K562 (cell line): ENCODE measurements around the gene MEIOB. TPM values are rescaled to one million over a fixed set of nuclear protein-coding genes. Genes with fewer than 3 reads are reported as not detected.

Source experiments
- ASH1L ChIP-seq: fragments of 450-650 bp; IDR thresholded peaks from 2 replicates; pipeline ENCODE4 v1.6.1; 2018; ENCODE audit warnings: borderline replicate concordance, mild to moderate bottlenecking, low read depth; ENCODE audit not compliant: partially characterized antibody
- EP400 ChIP-seq: fragments of 450-650 bp; IDR thresholded peaks from 2 replicates; pipeline ENCODE4 v1.6.1; 2017; ENCODE audit warnings: antibody characterized with exemption, mild to moderate bottlenecking, moderate library complexity
- HEY1 ChIP-seq: fragments of 250-450 bp; sonication (Bioruptor Pico); IDR thresholded peaks from 2 replicates; pipeline ENCODE4 v1.5.0; 2020; ENCODE audit warnings: mild to moderate bottlenecking, moderate library complexity, borderline replicate concordance
- HNRNPH1 ChIP-seq: fragments of 200-400 bp; formaldehyde crosslinking; optimal IDR thresholded peaks from 2 replicates; pipeline ENCODE3; 2017; ENCODE audit warnings: low read depth, mild to moderate bottlenecking, low read length, moderate library complexity
- MXD1 ChIP-seq: fragments of 250-450 bp; sonication (Bioruptor Pico); IDR thresholded peaks from 2 replicates; pipeline ENCODE4 v1.8.0; 2021; ENCODE audit warnings: borderline replicate concordance, mild to moderate bottlenecking, moderate library complexity; ENCODE audit not compliant: poor library complexity, severe bottlenecking
- PHB ChIP-seq: fragments of 250-450 bp; sonication (Bioruptor Pico); IDR thresholded peaks from 2 replicates; pipeline ENCODE4 v1.5.0; 2021
- PTTG1 ChIP-seq: fragments of 450-650 bp; IDR thresholded peaks from 2 replicates; pipeline ENCODE4 v1.6.1; 2016; ENCODE audit warnings: low read depth, mild to moderate bottlenecking, missing genetic modification characterization, missing compliant biosample characterization
- RAD51 ChIP-seq: fragments of 450-650 bp; IDR thresholded peaks from 2 replicates; pipeline ENCODE4 v1.7.1; 2016; ENCODE audit warnings: low read depth, mild to moderate bottlenecking, borderline replicate concordance
- RBM14 ChIP-seq: fragments of 200-400 bp; formaldehyde crosslinking; IDR thresholded peaks from 2 replicates; pipeline ENCODE4 v1.6.1; 2018; ENCODE audit warnings: low read depth, mild to moderate bottlenecking, low read length, moderate library complexity, borderline replicate concordance; ENCODE audit not compliant: insufficient read depth
- RBM17 ChIP-seq: fragments of 200-400 bp; formaldehyde crosslinking; IDR thresholded peaks from 2 replicates; pipeline ENCODE4 v1.6.1; 2017; ENCODE audit warnings: low read depth, mild to moderate bottlenecking, low read length, borderline replicate concordance
- RERE ChIP-seq: sonication (generic); formaldehyde crosslinking; IDR thresholded peaks from 2 replicates; pipeline ENCODE4 v1.8.0; 2023; ENCODE audit warnings: missing genetic modification reagents, mild to moderate bottlenecking, borderline replicate concordance
- SMAD3 ChIP-seq: fragments of 450-650 bp; formaldehyde crosslinking; conservative IDR thresholded peaks from 2 replicates; pipeline ENCODE4 v1.4.0; 2020; ENCODE audit warnings: mild to moderate bottlenecking
- SMARCC2 ChIP-seq: fragments of 450-650 bp; IDR thresholded peaks from 2 replicates; pipeline ENCODE4 v1.6.1; 2017; ENCODE audit warnings: antibody characterized with exemption, moderate library complexity, mild to moderate bottlenecking, low read depth
- TRIM24 ChIP-seq, 2 experiments: fragments of 450-650 bp; IDR thresholded peaks; 2 replicates each; pipeline ENCODE4 v1.6.1; 2016
- ZNF512 ChIP-seq: IDR thresholded peaks from 2 replicates; pipeline ENCODE4 v1.6.1; 2016; ENCODE audit warnings: missing genetic modification characterization, missing compliant biosample characterization
- ZNF589 ChIP-seq: fragments of 200-800 bp; sonication (Bioruptor generic); IDR thresholded peaks from 2 replicates; pipeline ENCODE4 v1.6.1; 2016; ENCODE audit warnings: low read depth, missing genetic modification characterization, missing compliant biosample characterization
- ZNF695 ChIP-seq: fragments of 450-650 bp; formaldehyde crosslinking; IDR thresholded peaks from 2 replicates; pipeline ENCODE4 v1.4.0; 2020; ENCODE audit warnings: mild to moderate bottlenecking, moderate library complexity
- ZNF764 ChIP-seq: fragments of 250-450 bp; sonication (Bioruptor Pico); IDR thresholded peaks from 2 replicates; pipeline ENCODE4 v1.4.0; 2020; ENCODE audit warnings: low read depth, mild to moderate bottlenecking, moderate library complexity
- polyA plus RNA-seq, 8 experiments: library from polyadenylated mRNA; depleted of rRNA in 4 of 8; stranded (reverse) in 5 of 8; unstranded in 3 of 8; fragments of >200 nt; fragmentation: Nextera tagmentation in 2 of 8; fragmentation: Illumina TruSeq in 1 of 8; extraction: Ambion mirVana in 2 of 8; extraction: Trizol in 1 of 8; gene quantifications; 2 replicates each; pipeline versions ENCODE4 v1.2.1 to v1.2.3, GENCODE V29; 2011 to 2014; ENCODE audit warnings: inconsistent platforms in 1 of 8, missing spikeins in 1 of 8
- total RNA-seq, 7 experiments: library from RNA; depleted of rRNA in 6 of 7; stranded (reverse); fragments of >200 nt in 6 of 7; fragmentation: Illumina TruSeq in 2 of 7; extraction: Trizol in 2 of 7; gene quantifications; 2 replicates each; pipeline versions ENCODE4 v1.2.1 to v1.2.3, GENCODE V29; 2011 to 2021; ENCODE audit warnings: low replicate concordance in 1 of 7

The MEIOB gene
- total and polyA plus RNA-seq, 9 of the 15 experiments (the other 6 are each of a cell fraction or from before 2014, with no cell fraction given): 25.4 to 203 (median 97.6) TPM

GRCh38 chr16:1871974-1872635 lies at the start of gene MEIOB (continued):
- TF ChIP-seq ZNF764 (CRISPR knock-in tag) (no peak), RERE (CRISPR knock-in tag) (no peak), PTTG1 (no peak), SMARCC2 (no peak), MXD1 (CRISPR knock-in tag) (no peak), HEY1 (CRISPR knock-in tag) (no peak), TRIM24 (IDR thresholded peaks at IDR 0.05) (no peak), ZNF512 (no peak), HNRNPH1 (no peak), PHB (CRISPR knock-in tag) (no peak), SMAD3 (no peak), RAD51 (no peak; the same call in 1 of the 2 replicates), ZNF695 (CRISPR knock-in tag) (no peak), ZNF589 (CRISPR knock-in tag) (no peak), RBM14 (no peak), RBM17 (no peak), ASH1L (no peak), EP400 (peak; percentile 66; the same call in 1 of the 2 replicates)
